ENCODE data around the gene MRPS30. TPM values are rescaled to one million over a fixed set of nuclear protein-coding genes. Genes with fewer than 3 reads are reported as not detected.
"Not testable (repeated sequence)": the region's sequence is repeated elsewhere in the genome, so short reads cannot be mapped to it uniquely, and the experiment has no call there.

MRPS30 gene
- 10 to 100 TPM; 47.1 to 49.3 TPM for total RNA-seq

DNA sequence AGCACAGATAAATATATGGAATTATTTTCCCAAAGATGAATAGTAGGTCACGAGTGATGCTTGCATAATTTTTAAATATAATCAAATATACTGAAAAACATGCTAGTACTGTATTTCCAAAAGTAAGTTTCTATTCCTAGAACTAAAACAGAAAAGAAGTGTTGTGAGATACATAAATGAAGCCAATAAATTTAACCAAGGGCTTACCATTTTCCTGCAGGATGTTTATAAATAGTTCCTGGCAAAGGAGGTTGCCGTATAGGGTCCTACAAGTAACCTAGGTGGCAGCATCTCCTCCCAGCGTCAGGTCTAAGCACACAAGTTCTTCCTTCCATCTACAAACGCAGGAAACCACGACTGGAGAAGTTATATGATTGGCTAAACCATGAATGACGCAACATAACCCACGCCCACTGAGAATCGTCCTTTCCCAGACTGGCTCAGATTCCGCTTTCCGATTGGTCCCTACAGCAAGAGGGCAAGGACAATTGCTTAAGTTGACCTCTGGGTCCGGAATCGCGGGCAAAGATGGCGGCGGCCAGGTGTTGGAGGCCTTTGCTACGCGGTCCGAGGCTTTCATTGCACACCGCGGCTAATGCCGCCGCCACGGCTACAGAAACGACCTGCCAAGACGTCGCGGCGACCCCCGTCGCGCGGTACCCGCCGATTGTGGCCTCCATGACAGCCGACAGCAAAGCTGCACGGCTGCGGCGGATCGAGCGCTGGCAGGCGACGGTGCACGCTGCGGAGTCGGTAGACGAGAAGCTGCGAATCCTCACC is at the start of gene MRPS30:
Gene MRPS30 (plus strand): TSS at position 513 of the 780 bp plus-strand sequence. CDS start 16 bp downstream, at position 529.
- ChIA-PET POLR2A (interaction anchor here (0.6 to 1.4 kb wide), 2 partner anchors 67 to 1325 kb away, joined by 3 to 7 read pairs; partner anchors contain the start of gene TMEM267), CTCF (no interaction called here)
- Mint-ChIP-seq H3K27ac (peak within 1 kb of the TSS; percentile 98), H3K27me3 (peaks cover 1% of the 10 kb centered on the region), H3K36me3 (peaks cover 24% of the 10 kb centered on the region), H3K4me1 (ENCODE audit: low read depth) (peaks cover 29% of the 10 kb centered on the region), H3K9me3 (no peaks in the 10 kb centered on the region), H3K4me3 (peak within 1 kb of the TSS; percentile 99)
- intact Hi-C loops (cut with micrococcal nuclease) = loop anchor here (1.0 to 5.0 kb wide), 7 partner anchors 67 to 1686 kb away; partner anchors contain the start of genes C5orf34, PAIP1, TMEM267 and ZNF131
- DNase-seq = peak; percentile 94

DNA sequence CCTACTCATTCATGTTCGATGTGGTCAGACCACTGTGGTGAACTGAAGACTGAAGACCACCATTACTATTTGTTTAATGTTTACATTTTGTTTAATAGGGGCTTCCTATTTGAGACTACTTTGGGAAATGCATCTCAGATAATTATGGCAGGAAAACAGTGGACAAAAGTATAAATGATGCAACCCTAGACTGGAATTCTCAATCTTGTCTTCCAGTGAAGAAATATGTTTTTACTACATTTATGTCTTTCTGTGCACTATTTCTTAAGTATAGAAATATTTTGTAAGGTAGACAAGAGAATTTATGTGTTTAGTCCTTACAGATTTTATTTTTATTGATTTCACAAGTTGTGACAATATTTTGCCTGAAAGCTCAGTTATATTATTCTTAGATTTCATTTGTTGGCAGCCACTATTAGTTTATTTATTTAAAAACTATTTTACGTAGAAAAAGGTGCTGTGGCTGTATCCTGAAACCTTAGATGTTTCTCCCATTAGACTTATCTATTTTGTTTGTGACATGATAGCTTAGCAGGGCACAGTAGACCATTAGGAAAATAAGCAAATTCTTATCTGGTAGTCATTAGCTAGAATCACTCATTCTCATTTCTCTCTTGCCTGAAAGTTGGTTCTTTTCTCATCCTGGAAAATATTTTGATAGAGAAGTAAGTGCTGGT is 39.4 kb upstream of the MRPS30 start:
- peaks cover 15% of the 10 kb centered on the region for H3K27me3 Mint-ChIP-seq
- ChIA-PET POLR2A (no interaction called here), CTCF (no interaction called here)
- H3K4me1 Mint-ChIP-seq (ENCODE audit: low read depth) = no peaks in the 10 kb centered on the region
- H3K4me3 Mint-ChIP-seq = no peak overlapping the region
- H3K27ac Mint-ChIP-seq = no peak overlapping the region
- no peaks in the 10 kb centered on the region for H3K36me3 Mint-ChIP-seq
- no peaks in the 10 kb centered on the region for H3K9me3 Mint-ChIP-seq
- no peak for DNase-seq
- intact Hi-C loops (cut with micrococcal nuclease) = no loop called here

- intact Hi-C loops (cut with micrococcal nuclease) = no loop called here
- peaks cover 15% of the 10 kb centered on the region for H3K27me3 Mint-ChIP-seq
- DNase-seq = no peak
- ChIA-PET CTCF (no interaction called here), POLR2A (no interaction called here)
- H3K4me1 Mint-ChIP-seq (ENCODE audit: low read depth) = no peaks in the 10 kb centered on the region
- H3K4me3 Mint-ChIP-seq = no peak overlapping the region
- H3K9me3 Mint-ChIP-seq = no peaks in the 10 kb centered on the region
- no peaks in the 10 kb centered on the region for H3K36me3 Mint-ChIP-seq
- H3K27ac Mint-ChIP-seq = no peak overlapping the region
These were observed 38.9 kb upstream of the MRPS30 start for GRCh38 chr5:44769877-44770209.

- no peaks in the 10 kb centered on the region for H3K4me1 Mint-ChIP-seq (ENCODE audit: low read depth)
- H3K27ac Mint-ChIP-seq = no peak overlapping the region
- H3K9me3 Mint-ChIP-seq = no peaks in the 10 kb centered on the region
- no peak for DNase-seq
- peaks cover 15% of the 10 kb centered on the region for H3K27me3 Mint-ChIP-seq
- H3K36me3 Mint-ChIP-seq = no peaks in the 10 kb centered on the region
- CTCF ChIA-PET = no interaction called here
- intact Hi-C loops (cut with micrococcal nuclease) = no loop called here
- POLR2A ChIA-PET = no interaction called here
- H3K4me3 Mint-ChIP-seq = no peak overlapping the region
These were observed 37.7 kb upstream of the MRPS30 start for GRCh38 chr5:44770780-44771717.

- intact Hi-C loops (cut with micrococcal nuclease); H3K9me3 Mint-ChIP-seq; H3K4me1 Mint-ChIP-seq (ENCODE audit: low read depth); DNase-seq; H3K4me3 Mint-ChIP-seq; CTCF ChIA-PET; POLR2A ChIA-PET; H3K36me3 Mint-ChIP-seq; H3K27ac Mint-ChIP-seq: not testable (repeated sequence)
- H3K27me3 Mint-ChIP-seq = peaks cover 15% of the 10 kb centered on the region
These were observed 36.4 kb upstream of the MRPS30 start for GRCh38 chr5:44772397-44772796.

GRCh38 chr5:44774279-44774880 is 34.4 kb upstream of the MRPS30 start:
- DNase-seq = no peak
- Mint-ChIP-seq H3K4me3 (no peak overlapping the region), H3K36me3 (no peaks in the 10 kb centered on the region), H3K27me3 (peaks cover 15% of the 10 kb centered on the region), H3K9me3 (no peaks in the 10 kb centered on the region), H3K27ac (no peak overlapping the region), H3K4me1 (ENCODE audit: low read depth) (no peaks in the 10 kb centered on the region)
- POLR2A ChIA-PET = no interaction called here
- CTCF ChIA-PET = interaction anchor here (0.8 to 1.3 kb wide), 3 partner anchors 1045 to 1143 kb away, joined by 3 to 14 read pairs (median 4); no protein-coding TSS in a partner anchor
- intact Hi-C loops (cut with micrococcal nuclease) = loop anchor here (1.0 to 2.0 kb wide), 2 partner anchors 238 to 1046 kb away; no protein-coding TSS in a partner anchor

- no peaks in the 10 kb centered on the region for H3K9me3 Mint-ChIP-seq
- intact Hi-C loops (cut with micrococcal nuclease) = no loop called here
- no peak overlapping the region for H3K27ac Mint-ChIP-seq
- DNase-seq = no peak
- no peaks in the 10 kb centered on the region for H3K36me3 Mint-ChIP-seq
- ChIA-PET POLR2A (no interaction called here), CTCF (no interaction called here)
- H3K27me3 Mint-ChIP-seq = no peaks in the 10 kb centered on the region
- H3K4me1 Mint-ChIP-seq (ENCODE audit: low read depth) = no peaks in the 10 kb centered on the region
- no peak overlapping the region for H3K4me3 Mint-ChIP-seq
These were observed 29.6 kb upstream of the MRPS30 start for GRCh38 chr5:44779167-44779566.

DNA sequence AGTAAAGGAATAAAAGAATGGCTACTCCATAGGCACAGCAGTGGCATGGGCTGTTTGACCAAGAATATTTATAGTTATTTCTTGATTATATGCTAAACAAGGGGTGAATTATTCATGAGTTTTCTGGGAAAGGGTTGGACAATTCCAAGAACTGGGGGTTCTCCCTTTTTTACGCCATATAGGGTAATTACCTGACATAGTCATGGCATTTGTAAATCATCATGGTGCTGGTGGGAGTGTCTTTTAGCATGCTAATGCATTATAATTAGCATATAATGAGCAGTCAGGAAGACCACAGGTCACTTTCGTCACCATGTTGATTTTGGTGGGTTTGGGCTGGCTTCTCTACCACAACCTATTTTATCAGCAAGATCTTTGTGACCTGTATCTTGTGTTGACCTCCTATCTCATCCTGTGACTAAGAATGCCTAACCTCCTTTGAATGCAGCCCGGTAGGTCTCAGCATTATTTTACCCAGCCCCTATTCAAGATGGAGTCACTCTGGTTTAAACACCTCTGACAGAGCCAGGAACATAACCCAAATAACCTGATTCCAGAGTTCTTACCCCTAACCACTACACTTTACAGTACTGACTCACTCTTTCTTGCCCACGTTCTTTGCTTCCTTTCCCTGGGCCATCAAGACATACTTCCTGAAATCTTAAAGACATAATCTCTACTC is 25.0 kb upstream of the MRPS30 start:
- intact Hi-C loops (cut with micrococcal nuclease) = no loop called here
- peaks cover 3% of the 10 kb centered on the region for H3K36me3 Mint-ChIP-seq
- no peak for DNase-seq
- no peak overlapping the region for H3K4me3 Mint-ChIP-seq
- H3K27me3 Mint-ChIP-seq = peaks cover 3% of the 10 kb centered on the region
- no peak overlapping the region for H3K27ac Mint-ChIP-seq
- H3K9me3 Mint-ChIP-seq = peaks cover 10% of the 10 kb centered on the region
- no peaks in the 10 kb centered on the region for H3K4me1 Mint-ChIP-seq (ENCODE audit: low read depth)
- ChIA-PET CTCF (no interaction called here), POLR2A (no interaction called here)

DNA sequence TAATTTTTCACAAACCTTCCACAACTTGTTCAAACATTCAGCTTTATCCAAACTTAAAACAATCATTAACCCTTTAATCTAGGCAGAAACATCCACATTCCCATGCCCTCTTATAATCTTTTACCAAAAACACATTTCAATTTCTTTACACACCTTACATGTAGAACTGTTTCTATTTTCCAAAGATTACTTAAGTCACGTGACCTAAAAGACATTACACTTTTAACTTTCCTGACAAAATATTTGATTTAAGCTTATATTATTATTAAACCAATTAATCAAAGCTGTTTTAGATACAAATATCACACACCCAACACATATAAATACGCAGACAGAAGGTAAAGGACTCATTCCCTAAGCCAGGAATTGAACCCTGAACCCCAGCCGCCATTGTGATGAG is 21.0 kb upstream of the MRPS30 start:
- DNase-seq = no peak
- Mint-ChIP-seq H3K27ac (no peak overlapping the region), H3K9me3 (peaks cover 16% of the 10 kb centered on the region), H3K27me3 (peaks cover 8% of the 10 kb centered on the region), H3K4me1 (ENCODE audit: low read depth) (no peaks in the 10 kb centered on the region), H3K36me3 (peaks cover 3% of the 10 kb centered on the region), H3K4me3 (no peak overlapping the region)
- ChIA-PET POLR2A (no interaction called here), CTCF (no interaction called here)
- intact Hi-C loops (cut with micrococcal nuclease) = no loop called here

DNA sequence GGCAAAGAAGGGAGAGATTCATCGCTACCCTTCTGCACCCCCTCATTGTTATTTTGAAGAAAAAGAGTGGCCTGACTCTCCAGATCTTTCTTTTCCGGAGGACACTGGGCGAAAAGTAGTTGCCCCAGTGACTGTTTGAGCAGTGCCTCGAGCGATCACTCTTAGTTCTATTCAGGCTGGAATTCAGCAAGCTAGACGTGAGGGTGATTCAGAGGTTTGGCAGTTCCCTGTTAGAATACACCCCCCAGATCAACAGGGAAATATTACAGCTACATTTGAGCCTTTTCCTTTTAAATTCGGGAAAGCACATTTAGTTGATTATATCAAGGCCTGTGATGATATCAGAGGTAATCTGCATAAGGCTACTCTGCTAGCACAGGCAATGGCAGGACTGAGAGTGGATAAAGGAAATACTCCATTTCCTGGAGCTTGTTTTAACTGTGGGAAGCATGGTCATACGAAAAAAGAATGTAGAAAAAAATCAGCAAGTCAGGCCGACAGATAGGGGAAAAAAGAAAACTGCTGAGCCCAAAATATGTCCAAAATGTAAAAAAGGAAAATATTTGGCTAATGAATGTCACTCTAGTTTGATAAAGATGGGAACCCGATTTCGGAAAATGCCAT is 19.3 kb upstream of the MRPS30 start:
- CTCF ChIA-PET; intact Hi-C loops (cut with micrococcal nuclease); H3K36me3 Mint-ChIP-seq; DNase-seq; H3K4me1 Mint-ChIP-seq (ENCODE audit: low read depth); H3K27me3 Mint-ChIP-seq; H3K27ac Mint-ChIP-seq; POLR2A ChIA-PET; H3K4me3 Mint-ChIP-seq: not testable (repeated sequence)
- H3K9me3 Mint-ChIP-seq = peaks cover 28% of the 10 kb centered on the region

DNA sequence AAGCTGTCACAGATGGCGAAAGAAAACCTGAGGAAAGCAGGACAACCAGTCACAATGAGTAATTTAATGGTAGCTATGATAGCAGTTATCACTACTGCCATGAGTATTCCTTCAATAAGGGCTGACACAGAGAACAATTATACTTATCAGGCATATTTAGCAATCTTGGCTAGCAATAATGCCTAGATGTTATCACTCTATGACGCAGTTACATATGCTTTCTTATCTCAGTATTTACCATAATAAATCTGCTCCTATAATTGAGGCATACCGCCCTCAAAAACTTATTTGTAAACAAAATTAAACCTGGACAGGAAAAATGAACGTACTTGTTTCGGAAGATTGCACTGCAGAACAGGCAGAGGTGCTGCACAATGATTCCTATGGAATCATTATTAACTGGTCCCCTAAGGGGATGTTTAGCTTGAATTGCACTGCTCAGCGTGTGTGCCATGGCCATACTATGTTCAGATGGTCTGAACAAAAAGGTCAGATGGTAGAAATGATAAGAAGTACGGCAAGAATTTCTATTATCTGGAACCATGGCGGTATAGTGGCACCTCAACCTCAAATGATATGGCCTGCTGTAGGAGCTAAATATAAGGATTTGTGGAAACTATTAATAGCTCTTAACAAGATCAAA is 16.6 kb upstream of the MRPS30 start:
- POLR2A ChIA-PET; H3K4me3 Mint-ChIP-seq; H3K4me1 Mint-ChIP-seq (ENCODE audit: low read depth); H3K27me3 Mint-ChIP-seq; CTCF ChIA-PET; DNase-seq; H3K27ac Mint-ChIP-seq; intact Hi-C loops (cut with micrococcal nuclease): not testable (repeated sequence)
- Mint-ChIP-seq H3K9me3 (peaks cover 29% of the 10 kb centered on the region), H3K36me3 (peaks cover 12% of the 10 kb centered on the region)
